Activated CD8-positive, alpha-beta T cell treated with anti-CD3 and anti-CD28 coated beads for 36 hours (primary cell): ENCODE data around the gene FOXP1. TPM values are rescaled to one million over a fixed set of nuclear protein-coding genes. Genes with fewer than 3 reads are reported as not detected.

Experiments used
- ATAC-seq: fragments of 200-7000 bp; cut with Tn5 transposase; one replicate; pipeline ENCODE4 v1.10.0; 2021; ENCODE audit warnings: mild to moderate bottlenecking, moderate library complexity
- CTCF ChIA-PET: fragments of 350-600 bp; sonication (Branson Sonifier 250); formaldehyde crosslinking; loops from one replicate; lab custom pipeline; 2021; ENCODE audit warnings: antibody characterized with exemption; lab: Charles Lee
- POLR2A ChIA-PET: fragments of 350-600 bp; sonication (Branson Sonifier 250); formaldehyde crosslinking; loops from one replicate; lab custom pipeline; 2021; ENCODE audit warnings: antibody characterized with exemption; lab: Charles Lee
- DNase-seq: peaks from one replicate; pipeline ENCODE4 v3.0.0-alpha.2; 2020
- H3K27ac Mint-ChIP-seq: one replicate; pipeline ENCODE4 v1.8.0; 2021; ENCODE audit warnings: mild to moderate bottlenecking, mixed read lengths
- H3K27me3 Mint-ChIP-seq: one replicate; pipeline ENCODE4 v1.8.0; 2021; ENCODE audit warnings: mixed read lengths
- H3K36me3 Mint-ChIP-seq: one replicate; pipeline ENCODE4 v1.8.0; 2021; ENCODE audit warnings: low read depth, mixed read lengths
- H3K4me1 Mint-ChIP-seq: one replicate; pipeline ENCODE4 v1.8.0; 2021; ENCODE audit warnings: low read depth, mixed read lengths
- H3K4me3 Mint-ChIP-seq: one replicate; pipeline ENCODE4 v1.8.0; 2021; ENCODE audit warnings: mild to moderate bottlenecking, moderate library complexity, mixed read lengths
- H3K9me3 Mint-ChIP-seq: one replicate; pipeline ENCODE4 v1.8.0; 2021; ENCODE audit warnings: mixed read lengths
- intact Hi-C: fragments of 100-400 bp; cut with micrococcal nuclease; formaldehyde crosslinking; loops from one replicate; pipeline ENCODE4 v1.10.0; 2022
- total RNA-seq, 2 experiments: library from RNA; stranded (reverse); gene quantifications; one replicate each; pipeline ENCODE4 v1.2.3, GENCODE V29; 2021
- TF ChIP-seq, protein P1 (sequence below): fragments of 200-600 bp; IDR thresholded peaks from one replicate; pipeline ENCODE4 v1.8.0; 2022; ENCODE audit warnings: antibody characterized with exemption, mild to moderate bottlenecking

The FOXP1 gene
- total RNA-seq, 2 experiments from 2014 or later = 145 to 153 TPM

DNA sequence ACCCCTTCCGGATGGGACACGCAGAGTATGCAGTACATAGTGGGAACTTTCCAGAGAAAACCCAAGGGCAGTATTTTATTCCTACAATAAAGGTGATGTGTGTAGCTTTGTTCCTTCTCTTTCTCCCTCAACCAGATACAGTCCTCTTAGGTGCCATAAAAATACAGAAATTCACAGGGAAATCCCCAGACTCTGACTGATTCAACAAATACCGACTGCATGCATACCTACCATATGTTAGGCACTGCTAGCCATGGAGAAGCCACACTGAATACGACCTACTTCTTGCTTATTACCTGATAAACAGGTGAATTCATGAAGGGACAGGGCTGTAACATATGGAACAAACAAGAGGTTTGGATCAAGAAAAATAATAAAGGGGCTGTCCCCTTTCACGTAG lies 228.5 kb downstream of the FOXP1 start:
- no peak overlapping the region for H3K4me3 Mint-ChIP-seq
- intact Hi-C loops = loop anchor here (1.0 to 5.0 kb wide), 2 partner anchors 20 to 48 kb away; no protein-coding TSS in a partner anchor
- no peak for DNase-seq

DNA sequence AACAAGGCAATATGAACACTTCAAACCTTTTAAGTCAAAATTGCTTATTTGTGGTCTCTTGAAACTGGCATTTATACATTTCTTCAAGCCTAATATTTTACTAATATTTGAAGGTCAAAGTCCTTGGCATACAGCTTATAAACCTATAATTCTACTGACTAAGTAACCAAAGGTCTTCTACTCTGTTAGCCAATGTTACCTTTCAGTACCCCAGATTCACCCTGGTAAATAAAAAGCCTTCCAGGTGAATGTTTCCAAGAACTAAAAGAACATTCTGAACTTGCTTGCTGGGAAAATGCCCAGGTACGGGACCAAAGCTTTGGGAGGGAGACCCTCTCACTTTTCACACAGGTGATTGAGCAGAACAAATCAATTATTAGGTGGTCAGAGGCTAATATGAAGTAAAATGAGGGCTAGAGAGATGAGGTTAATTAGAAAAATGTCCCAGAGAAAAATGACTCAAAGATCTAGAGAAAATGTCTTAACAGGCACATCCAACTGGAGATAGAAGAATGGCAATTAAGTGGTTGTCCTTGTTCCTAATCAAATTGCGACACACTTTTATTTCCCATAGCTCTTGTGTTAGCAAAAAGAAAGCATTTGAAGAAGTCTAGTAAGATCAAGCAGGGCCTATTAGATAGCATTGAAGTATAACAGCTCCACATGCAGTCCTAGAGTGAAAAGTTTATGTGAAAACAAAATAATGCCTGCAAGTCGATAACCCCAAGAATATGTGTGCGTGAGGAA lies 232.0 kb downstream of the FOXP1 start:
- Mint-ChIP-seq H3K36me3 (peaks cover 14% of the 10 kb centered on the region), H3K4me3 (no peak overlapping the region), H3K27ac (no peak overlapping the region), H3K4me1 (peaks cover 65% of the 10 kb centered on the region), H3K9me3 (no peaks in the 10 kb centered on the region), H3K27me3 (no peaks in the 10 kb centered on the region)
- ChIA-PET POLR2A (interaction anchor here (0.6 to 1.5 kb wide), 4 partner anchors 8 to 65 kb away, joined by 3 to 4 read pairs (median 3); no protein-coding TSS in a partner anchor), CTCF (interaction anchor here (0.9 to 1.5 kb wide), 3 partner anchors 17 to 235 kb away, joined by 3 read pairs; no protein-coding TSS in a partner anchor)
- TF ChIP-seq, protein P1, sequence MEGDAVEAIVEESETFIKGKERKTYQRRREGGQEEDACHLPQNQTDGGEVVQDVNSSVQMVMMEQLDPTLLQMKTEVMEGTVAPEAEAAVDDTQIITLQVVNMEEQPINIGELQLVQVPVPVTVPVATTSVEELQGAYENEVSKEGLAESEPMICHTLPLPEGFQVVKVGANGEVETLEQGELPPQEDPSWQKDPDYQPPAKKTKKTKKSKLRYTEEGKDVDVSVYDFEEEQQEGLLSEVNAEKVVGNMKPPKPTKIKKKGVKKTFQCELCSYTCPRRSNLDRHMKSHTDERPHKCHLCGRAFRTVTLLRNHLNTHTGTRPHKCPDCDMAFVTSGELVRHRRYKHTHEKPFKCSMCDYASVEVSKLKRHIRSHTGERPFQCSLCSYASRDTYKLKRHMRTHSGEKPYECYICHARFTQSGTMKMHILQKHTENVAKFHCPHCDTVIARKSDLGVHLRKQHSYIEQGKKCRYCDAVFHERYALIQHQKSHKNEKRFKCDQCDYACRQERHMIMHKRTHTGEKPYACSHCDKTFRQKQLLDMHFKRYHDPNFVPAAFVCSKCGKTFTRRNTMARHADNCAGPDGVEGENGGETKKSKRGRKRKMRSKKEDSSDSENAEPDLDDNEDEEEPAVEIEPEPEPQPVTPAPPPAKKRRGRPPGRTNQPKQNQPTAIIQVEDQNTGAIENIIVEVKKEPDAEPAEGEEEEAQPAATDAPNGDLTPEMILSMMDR = no peak
- ATAC-seq (no peak), DNase-seq (no peak)
- intact Hi-C loops = no loop called here

More for the DNA sequence above, 228.5 kb downstream of the FOXP1 start:
- no peaks in the 10 kb centered on the region for H3K27me3 Mint-ChIP-seq
- ATAC-seq = no peak
- H3K4me1 Mint-ChIP-seq = peaks cover 66% of the 10 kb centered on the region
- no peak overlapping the region for H3K27ac Mint-ChIP-seq
- ChIA-PET CTCF (interaction anchor here (1.3 kb wide), 1 partner anchor 231 kb away, joined by 4 read pairs; no protein-coding TSS in a partner anchor), POLR2A (interaction anchor here (1.2 to 1.6 kb wide), 2 partner anchors 10 to 41 kb away, joined by 3 to 4 read pairs; no protein-coding TSS in a partner anchor)
- no peaks in the 10 kb centered on the region for H3K9me3 Mint-ChIP-seq
- TF ChIP-seq, protein P1 = no peak
- peaks cover 22% of the 10 kb centered on the region for H3K36me3 Mint-ChIP-seq

DNA sequence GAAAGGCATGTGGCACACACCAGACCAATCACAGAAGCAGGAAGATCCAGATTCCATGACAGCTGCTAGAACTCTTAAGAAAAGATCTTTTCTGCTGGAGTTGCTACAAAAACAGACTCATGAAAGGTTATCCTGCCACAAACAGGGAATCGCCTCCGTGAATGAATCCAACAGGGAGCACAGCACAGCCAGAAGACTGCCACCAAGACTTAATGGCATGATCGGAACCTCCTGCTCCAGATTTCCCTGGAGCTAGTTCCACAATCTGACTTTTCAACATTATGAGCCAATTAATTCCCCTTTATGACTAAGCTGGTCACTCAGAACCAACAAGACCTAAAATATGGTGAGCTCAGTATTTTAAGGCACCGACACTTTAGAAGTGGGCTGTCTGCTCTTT lies 232.5 kb downstream of the FOXP1 start:
- no peak for DNase-seq
- intact Hi-C loops = no loop called here
- Mint-ChIP-seq H3K27ac (peak overlapping the region; percentile 26), H3K27me3 (no peaks in the 10 kb centered on the region), H3K9me3 (no peaks in the 10 kb centered on the region), H3K4me1 (peaks cover 61% of the 10 kb centered on the region), H3K4me3 (no peak overlapping the region), H3K36me3 (peaks cover 16% of the 10 kb centered on the region)
- ChIA-PET POLR2A (interaction anchor here (0.6 to 1.3 kb wide), 3 partner anchors 8 to 21 kb away, joined by 3 to 5 read pairs (median 3); no protein-coding TSS in a partner anchor), CTCF (interaction anchor here (1.2 to 1.5 kb wide), 2 partner anchors 18 to 235 kb away, joined by 3 read pairs; no protein-coding TSS in a partner anchor)
- TF ChIP-seq, protein P1 = no peak
- ATAC-seq = no peak

DNA sequence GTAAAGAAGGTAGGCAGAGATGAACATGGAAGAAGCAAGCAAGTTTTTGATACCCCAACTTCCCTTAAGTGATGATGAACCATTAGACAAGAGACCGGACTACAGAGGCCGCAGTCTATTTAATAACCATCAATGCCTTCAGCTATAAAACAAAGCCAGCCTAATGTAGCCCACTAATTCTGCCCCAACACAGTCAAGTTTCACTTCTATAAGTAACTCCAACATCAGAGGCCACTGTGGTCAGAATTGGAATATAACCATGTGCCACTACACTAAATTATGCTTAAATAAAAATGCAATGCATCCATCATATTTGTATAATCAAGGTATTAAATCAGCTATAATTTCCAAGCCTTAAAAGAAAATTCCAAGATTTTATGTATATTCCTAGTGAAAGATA lies 234.7 kb downstream of the FOXP1 start:
- DNase-seq (no peak), ATAC-seq (no peak)
- TF ChIP-seq, protein P1 = no peak
- CTCF ChIA-PET = no interaction called here
- peaks cover 54% of the 10 kb centered on the region for H3K4me1 Mint-ChIP-seq
- no peak overlapping the region for H3K4me3 Mint-ChIP-seq
- H3K9me3 Mint-ChIP-seq = no peaks in the 10 kb centered on the region
- H3K27ac Mint-ChIP-seq = peak overlapping the region; percentile 34
- no peaks in the 10 kb centered on the region for H3K27me3 Mint-ChIP-seq
- intact Hi-C loops = no loop called here
- H3K36me3 Mint-ChIP-seq = peaks cover 13% of the 10 kb centered on the region
- POLR2A ChIA-PET = interaction anchor here (0.7 to 1.1 kb wide), 2 partner anchors 11 to 88 kb away, joined by 3 read pairs; no protein-coding TSS in a partner anchor
